PFSK-1 (cell line): ENCODE data around the gene ST6GALNAC3.

Experiments used
- FOXP2 ChIP-seq: optimal IDR thresholded peaks from 2 replicates; pipeline ENCODE3; 2011; ENCODE audit warnings: borderline replicate concordance, control low read depth, inconsistent platforms; ENCODE audit not compliant: insufficient read depth; ENCODE audit errors: extremely low read length, extremely low read depth
- POLR2AphosphoS5 ChIP-seq: IDR thresholded peaks from 2 replicates; pipeline ENCODE4 v1.6.1; 2012; ENCODE audit warnings: low read depth, mild to moderate bottlenecking, control low read depth, low read length, moderate library complexity
- SIN3A ChIP-seq: IDR thresholded peaks from 2 replicates; pipeline ENCODE4 v1.6.1; 2012; ENCODE audit warnings: mild to moderate bottlenecking, low read length, moderate library complexity, borderline replicate concordance; ENCODE audit not compliant: insufficient read depth
- TAF1 ChIP-seq: IDR thresholded peaks from 2 replicates; pipeline ENCODE4 v1.6.1; 2012; ENCODE audit warnings: low read length, control low read depth, borderline replicate concordance; ENCODE audit not compliant: insufficient read depth
- TF ChIP-seq, protein P1 (sequence below), 2 experiments: IDR thresholded peaks; 2 replicates each; pipeline versions ENCODE4 v1.6.1 to v1.8.0; 2011 to 2012; ENCODE audit warnings: low read depth in 2 of 2, low read length in 2 of 2, control low read depth in 1 of 2, inconsistent platforms in 1 of 2, mild to moderate bottlenecking in 1 of 2, moderate library complexity in 1 of 2; ENCODE audit not compliant: insufficient read depth in 1 of 2

The ST6GALNAC3 gene

DNA sequence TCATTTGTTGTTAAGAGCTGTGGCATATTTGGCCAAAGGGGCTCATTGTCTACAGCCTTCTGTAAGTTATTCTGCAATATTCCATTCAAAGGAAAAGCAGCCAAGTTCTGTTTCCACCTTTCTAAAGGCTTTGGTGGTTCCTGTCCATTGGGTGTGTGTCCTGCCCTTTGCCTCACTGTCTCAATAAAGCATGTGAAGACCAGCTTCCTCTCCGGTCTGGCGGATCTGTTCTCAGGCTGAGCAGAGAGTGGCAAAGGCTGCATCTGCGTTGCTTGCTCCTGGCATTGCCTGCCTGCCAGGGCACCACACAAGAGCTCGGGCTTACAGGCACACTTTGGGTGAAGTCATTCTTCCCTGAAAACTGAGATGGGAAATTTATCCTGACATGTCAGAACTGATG lies 34.9 kb downstream of the ST6GALNAC3 start:
- TF ChIP-seq SIN3A (no peak), TAF1 (no peak), POLR2AphosphoS5 (no peak), FOXP2 (no peak)
- TF ChIP-seq, protein P1, sequence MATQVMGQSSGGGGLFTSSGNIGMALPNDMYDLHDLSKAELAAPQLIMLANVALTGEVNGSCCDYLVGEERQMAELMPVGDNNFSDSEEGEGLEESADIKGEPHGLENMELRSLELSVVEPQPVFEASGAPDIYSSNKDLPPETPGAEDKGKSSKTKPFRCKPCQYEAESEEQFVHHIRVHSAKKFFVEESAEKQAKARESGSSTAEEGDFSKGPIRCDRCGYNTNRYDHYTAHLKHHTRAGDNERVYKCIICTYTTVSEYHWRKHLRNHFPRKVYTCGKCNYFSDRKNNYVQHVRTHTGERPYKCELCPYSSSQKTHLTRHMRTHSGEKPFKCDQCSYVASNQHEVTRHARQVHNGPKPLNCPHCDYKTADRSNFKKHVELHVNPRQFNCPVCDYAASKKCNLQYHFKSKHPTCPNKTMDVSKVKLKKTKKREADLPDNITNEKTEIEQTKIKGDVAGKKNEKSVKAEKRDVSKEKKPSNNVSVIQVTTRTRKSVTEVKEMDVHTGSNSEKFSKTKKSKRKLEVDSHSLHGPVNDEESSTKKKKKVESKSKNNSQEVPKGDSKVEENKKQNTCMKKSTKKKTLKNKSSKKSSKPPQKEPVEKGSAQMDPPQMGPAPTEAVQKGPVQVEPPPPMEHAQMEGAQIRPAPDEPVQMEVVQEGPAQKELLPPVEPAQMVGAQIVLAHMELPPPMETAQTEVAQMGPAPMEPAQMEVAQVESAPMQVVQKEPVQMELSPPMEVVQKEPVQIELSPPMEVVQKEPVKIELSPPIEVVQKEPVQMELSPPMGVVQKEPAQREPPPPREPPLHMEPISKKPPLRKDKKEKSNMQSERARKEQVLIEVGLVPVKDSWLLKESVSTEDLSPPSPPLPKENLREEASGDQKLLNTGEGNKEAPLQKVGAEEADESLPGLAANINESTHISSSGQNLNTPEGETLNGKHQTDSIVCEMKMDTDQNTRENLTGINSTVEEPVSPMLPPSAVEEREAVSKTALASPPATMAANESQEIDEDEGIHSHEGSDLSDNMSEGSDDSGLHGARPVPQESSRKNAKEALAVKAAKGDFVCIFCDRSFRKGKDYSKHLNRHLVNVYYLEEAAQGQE (IDR thresholded peaks at IDR 0.05; ENCODE audit: insufficient read depth in 1 of 2, low read depth in 2 of 2, low read length in 2 of 2): no peak

DNA sequence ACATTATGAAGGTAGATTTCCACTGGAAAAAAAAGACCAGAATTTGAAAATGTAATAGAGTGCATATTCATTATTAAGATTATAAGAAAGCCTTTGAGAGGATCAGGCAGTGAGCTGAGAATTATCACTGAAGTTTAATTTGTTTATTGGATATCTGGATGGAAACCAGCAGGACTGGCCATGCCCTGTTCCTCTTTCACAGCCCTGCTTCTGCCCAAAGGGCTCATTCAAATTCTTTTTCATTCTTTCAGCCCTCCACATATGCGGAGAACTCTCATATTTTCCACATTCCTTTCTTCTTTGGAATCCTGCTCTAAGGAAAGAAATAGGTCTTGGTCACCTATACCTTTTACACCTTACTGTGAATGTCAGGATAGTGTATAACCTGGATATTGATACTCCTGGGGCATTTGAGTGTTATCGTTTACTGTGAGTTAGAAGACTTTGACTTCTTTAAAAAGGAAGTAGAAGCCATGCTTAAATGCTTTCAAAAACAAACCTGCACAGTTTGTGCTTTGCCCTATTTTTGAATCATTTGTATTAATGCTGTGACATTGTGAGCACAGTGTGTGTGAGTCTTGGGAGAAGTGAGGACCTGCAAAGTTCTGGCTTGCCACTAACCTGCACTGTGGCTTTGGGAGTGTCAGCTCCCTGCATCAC lies 35.5 kb downstream of the ST6GALNAC3 start:
- TF ChIP-seq SIN3A (no peak), POLR2AphosphoS5 (no peak), FOXP2 (no peak), TAF1 (no peak)
- TF ChIP-seq, protein P1 (IDR thresholded peaks at IDR 0.05; ENCODE audit: insufficient read depth in 1 of 2, low read depth in 2 of 2, low read length in 2 of 2): no peak

DNA sequence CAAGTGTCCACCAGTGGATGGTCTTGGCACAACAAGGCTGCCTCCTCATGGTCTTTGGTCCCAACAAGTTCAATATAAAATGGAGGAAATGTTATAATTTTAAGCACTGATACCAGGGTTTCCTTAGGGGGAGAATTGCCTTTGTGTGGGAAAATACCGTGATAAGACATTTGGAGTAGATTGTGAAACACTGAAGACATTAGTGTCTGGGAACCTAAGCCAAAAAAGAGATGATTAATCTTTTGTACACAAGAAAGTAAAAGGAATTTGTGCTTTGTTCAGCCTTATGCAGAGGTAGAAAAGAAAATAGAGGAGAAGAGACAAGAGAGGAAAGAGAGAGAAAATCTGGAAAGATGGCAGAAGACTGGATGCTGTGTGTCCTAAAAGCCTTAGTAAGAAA lies 36.1 kb downstream of the ST6GALNAC3 start:
- TF ChIP-seq, protein P1 (IDR thresholded peaks at IDR 0.05; ENCODE audit: insufficient read depth in 1 of 2, low read depth in 2 of 2, low read length in 2 of 2): no peak
- TF ChIP-seq SIN3A (no peak), POLR2AphosphoS5 (no peak), TAF1 (no peak), FOXP2 (no peak)

DNA sequence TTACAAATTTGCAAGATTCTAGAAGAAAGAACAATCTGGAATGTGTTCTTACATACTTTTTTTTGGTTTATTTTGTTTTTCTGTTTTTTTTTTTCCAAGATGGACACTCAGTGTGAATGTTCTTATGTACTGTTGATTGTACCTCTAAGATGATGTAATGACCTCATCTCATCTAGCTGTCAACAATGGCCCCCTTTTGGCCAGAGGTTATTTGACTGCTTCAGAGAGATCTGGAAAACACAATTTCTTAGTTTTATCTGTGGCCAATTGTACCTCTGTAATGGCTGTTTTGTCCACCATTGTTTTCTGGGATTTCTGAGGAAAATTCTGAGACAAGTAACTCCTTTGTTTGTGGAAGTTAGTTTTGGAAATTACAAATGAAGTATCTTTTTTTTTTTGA lies 38.9 kb downstream of the ST6GALNAC3 start:
- TF ChIP-seq, protein P1 (IDR thresholded peaks at IDR 0.05; ENCODE audit: insufficient read depth in 1 of 2, low read depth in 2 of 2, low read length in 2 of 2): no peak
- no peak for TF ChIP-seq SIN3A

DNA sequence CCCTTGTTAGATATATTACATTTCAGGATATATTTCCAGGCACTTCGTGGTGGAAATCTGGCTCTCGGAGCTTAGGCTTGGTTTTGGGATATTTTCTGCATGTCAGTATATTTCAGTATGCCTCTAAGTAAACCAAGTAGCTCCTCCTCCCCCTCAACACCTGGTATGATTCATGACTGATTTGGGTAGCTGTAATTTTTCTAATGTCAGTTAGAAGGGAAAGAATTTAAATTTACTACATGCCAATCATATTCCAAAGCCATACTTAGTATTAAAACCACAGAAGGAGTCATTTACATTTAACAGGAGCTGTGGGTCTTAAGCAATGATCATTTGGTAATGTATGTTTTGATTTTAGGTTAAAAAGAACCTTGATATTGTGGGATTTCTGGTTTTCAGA lies 40.6 kb downstream of the ST6GALNAC3 start:
- no peak for TF ChIP-seq SIN3A
- TF ChIP-seq POLR2AphosphoS5: no peak

DNA sequence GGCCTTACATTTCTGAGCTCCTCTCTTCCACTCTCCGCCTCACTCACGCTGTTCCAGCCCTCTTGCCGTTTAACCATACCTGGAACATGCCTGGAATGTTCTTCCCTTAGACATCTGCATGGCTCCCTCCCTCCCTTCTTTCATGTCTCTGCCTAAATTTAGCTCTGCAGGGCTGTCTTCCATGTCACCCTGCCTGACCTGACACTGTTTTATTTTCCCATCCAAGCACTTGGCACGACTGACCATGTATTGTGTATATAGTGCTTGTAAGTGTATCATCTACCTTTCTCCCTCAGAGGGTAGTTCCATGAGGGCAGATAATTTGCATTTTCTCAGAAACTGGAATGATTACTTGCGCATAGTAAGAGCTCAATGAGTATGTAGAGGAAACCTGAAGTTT lies 47.3 kb downstream of the ST6GALNAC3 start:
- TF ChIP-seq POLR2AphosphoS5: no peak
- TF ChIP-seq, protein P1 (IDR thresholded peaks at IDR 0.05; ENCODE audit: insufficient read depth in 1 of 2, low read depth in 2 of 2, low read length in 2 of 2): no peak
- TF ChIP-seq FOXP2: no peak
- TF ChIP-seq SIN3A: no peak
- TF ChIP-seq TAF1: no peak
